H1 (cell line): ENCODE data around the gene PAX5. TPM values are rescaled to one million over a fixed set of nuclear protein-coding genes. Genes with fewer than 3 reads are reported as not detected.

ENCODE experiments used
- CTCF ChIA-PET: fragments of 300-600 bp; sonication (Branson Sonifier 250); formaldehyde crosslinking; loops from one replicate; lab custom pipeline; 2021; ENCODE audit not compliant: partially characterized antibody; lab: Charles Lee
- POLR2A ChIA-PET: fragments of 300-600 bp; sonication (Branson Sonifier 250); formaldehyde crosslinking; loops from one replicate; lab custom pipeline; 2021; ENCODE audit warnings: inconsistent platforms; ENCODE audit not compliant: partially characterized antibody; lab: Charles Lee
- DNase-seq, 2 experiments: peaks; one replicate each; pipeline versions ENCODE4 v3.0.0 to v3.0.0-alpha.2; 2010 to 2022; ENCODE audit warnings: low spot score in 2 of 2, low read depth in 1 of 2, mixed read lengths in 1 of 2
- FAIRE-seq: peaks from 2 replicates; lab custom pipeline; 2011; peaks lifted over from hg19 to GRCh38; lab: Jason Lieb, UNC
- H2AFZ ChIP-seq: 2 replicates; pipeline ENCODE4 v1.8.1; 2012; ENCODE audit warnings: low read length, inconsistent platforms
- H2AK5ac ChIP-seq: 2 replicates; pipeline ENCODE4 v1.6.1; 2013; ENCODE audit warnings: low read depth, low read length
- H2BK120ac ChIP-seq: replicated peaks from 2 replicates; pipeline ENCODE3; 2013; ENCODE audit warnings: low read depth, low read length, inconsistent platforms
- H2BK12ac ChIP-seq: 2 replicates; pipeline ENCODE4 v1.6.1; 2013; ENCODE audit warnings: low read depth, low read length
- H2BK15ac ChIP-seq: 2 replicates; pipeline ENCODE4 v1.6.1; 2013; ENCODE audit warnings: low read length
- H2BK20ac ChIP-seq: 2 replicates; pipeline ENCODE4 v1.6.1; 2013; ENCODE audit warnings: low read length
- H2BK5ac ChIP-seq: 2 replicates; pipeline ENCODE4 v1.6.1; 2013; ENCODE audit warnings: low read depth, low read length
- H3K14ac ChIP-seq: 2 replicates; pipeline ENCODE4 v1.6.1; 2013; ENCODE audit warnings: inconsistent platforms; ENCODE audit not compliant: insufficient read length
- H3K18ac ChIP-seq: 2 replicates; pipeline ENCODE4 v1.6.1; 2013; ENCODE audit warnings: low read length; ENCODE audit errors: extremely low read depth
- H3K23ac ChIP-seq: 2 replicates; pipeline ENCODE4 v1.6.1; 2013; ENCODE audit warnings: inconsistent platforms; ENCODE audit not compliant: insufficient read length
- H3K23me2 ChIP-seq: 2 replicates; pipeline ENCODE4 v1.6.1; 2013; ENCODE audit warnings: low read depth, low read length
- H3K27ac ChIP-seq: 2 replicates; pipeline ENCODE4 v1.6.1; 2011; ENCODE audit warnings: low read depth, low read length, inconsistent platforms
- H3K27me3 ChIP-seq, 4 experiments: replicated peaks in 1 of 4; 1 replicate in 1 of 4; 2 replicates in 3 of 4; pipeline versions ENCODE4 v1.6.1 to v1.8.1; 2011 to 2013; ENCODE audit warnings: low read length in 3 of 4, mild to moderate bottlenecking in 3 of 4, inconsistent platforms in 2 of 4, mixed read lengths in 2 of 4, moderate library complexity in 1 of 4; ENCODE audit not compliant: control insufficient read depth in 3 of 4, insufficient read depth in 3 of 4; ENCODE audit errors: extremely low read depth in 1 of 4
- H3K36me3 ChIP-seq, 4 experiments: 2 replicates each; pipeline versions ENCODE4 v1.6.1 to v1.8.1; 2011 to 2013; ENCODE audit warnings: mild to moderate bottlenecking in 4 of 4, low read length in 3 of 4, moderate library complexity in 2 of 4, control low read depth in 1 of 4, inconsistent platforms in 1 of 4; ENCODE audit not compliant: insufficient read depth in 4 of 4, control insufficient read depth in 2 of 4
- H3K4ac ChIP-seq: replicated peaks from 2 replicates; pipeline ENCODE3; 2013; ENCODE audit warnings: low read length, low read depth, mixed read lengths, inconsistent platforms; ENCODE audit not compliant: insufficient read length
- H3K4me1 ChIP-seq, 4 experiments: replicated peaks in 1 of 4; 1 replicate in 1 of 4; 2 replicates in 3 of 4; pipeline versions ENCODE4 v1.6.1 to v1.8.1; 2011 to 2013; ENCODE audit warnings: low read length in 3 of 4, inconsistent platforms in 2 of 4, mixed read lengths in 1 of 4; ENCODE audit not compliant: insufficient read depth in 4 of 4, control insufficient read depth in 3 of 4
- H3K4me2 ChIP-seq, 2 experiments: 2 replicates each; pipeline versions ENCODE4 v1.6.1 to v1.8.1; 2011 to 2013; ENCODE audit warnings: low read depth in 2 of 2, low read length in 2 of 2, control low read depth in 1 of 2, inconsistent platforms in 1 of 2, mild to moderate bottlenecking in 1 of 2; ENCODE audit not compliant: insufficient read depth in 1 of 2
- H3K4me3 ChIP-seq, 4 experiments: fragments of 200-600, 300-600 bp in 1 of 4; sonication (generic), shearing (Covaris generic), sonication (Bioruptor Twin) in 1 of 4; 2 replicates each; pipeline versions ENCODE4 v1.5.1 to v1.8.1; 2011 to 2016; ENCODE audit warnings: low read length in 4 of 4, low read depth in 3 of 4, control low read depth in 2 of 4, inconsistent platforms in 2 of 4, mild to moderate bottlenecking in 2 of 4, mixed read lengths in 1 of 4, moderate library complexity in 1 of 4; ENCODE audit not compliant: insufficient read depth in 2 of 4; ENCODE audit errors: extremely low read depth in 1 of 4
- H3K56ac ChIP-seq: replicated peaks from 2 replicates; pipeline ENCODE3; 2013; ENCODE audit warnings: low read depth, mild to moderate bottlenecking, mixed read lengths, low read length, inconsistent platforms; ENCODE audit not compliant: insufficient read length
- H3K79me1 ChIP-seq: 2 replicates; pipeline ENCODE4 v1.6.1; 2013; ENCODE audit warnings: low read depth, low read length, control low read depth
- H3K79me2 ChIP-seq, 2 experiments: 2 replicates each; pipeline versions ENCODE4 v1.6.1 to v1.8.1; 2012 to 2013; ENCODE audit warnings: low read length in 2 of 2, mild to moderate bottlenecking in 2 of 2, inconsistent platforms in 1 of 2; ENCODE audit not compliant: insufficient read depth in 2 of 2, control insufficient read depth in 1 of 2
- H3K9ac ChIP-seq, 4 experiments: replicated peaks in 1 of 4; 1 replicate in 1 of 4; 2 replicates in 3 of 4; pipeline versions ENCODE4 v1.6.1 to v1.8.1; 2011 to 2013; ENCODE audit warnings: low read depth in 3 of 4, low read length in 3 of 4, control low read depth in 2 of 4, mild to moderate bottlenecking in 2 of 4, moderate library complexity in 2 of 4, inconsistent platforms in 1 of 4; ENCODE audit errors: extremely low read depth in 1 of 4
- H3K9me3 ChIP-seq, 2 experiments: 2 replicates each; pipeline versions ENCODE4 v1.6.1 to v1.8.1; 2012 to 2013; ENCODE audit warnings: mild to moderate bottlenecking in 2 of 2, moderate library complexity in 2 of 2, control low read depth in 1 of 2, inconsistent platforms in 1 of 2, low read depth in 1 of 2, low read length in 1 of 2, mixed read lengths in 1 of 2; ENCODE audit not compliant: insufficient read depth in 2 of 2
- H4K20me1 ChIP-seq, 2 experiments: replicated peaks in 1 of 2; 2 replicates each; pipeline versions ENCODE3 to v1.8.1; 2011 to 2013; ENCODE audit warnings: inconsistent platforms in 2 of 2, low read length in 2 of 2, mild to moderate bottlenecking in 1 of 2; ENCODE audit not compliant: insufficient read depth in 2 of 2, control insufficient read depth in 1 of 2
- H4K5ac ChIP-seq: 2 replicates; pipeline ENCODE4 v1.6.1; 2013; ENCODE audit warnings: low read length, low read depth, mixed read lengths, inconsistent platforms; ENCODE audit not compliant: insufficient read length
- H4K8ac ChIP-seq: 2 replicates; pipeline ENCODE4 v1.8.0; 2013; ENCODE audit warnings: mild to moderate bottlenecking, moderate library complexity, low read length, inconsistent platforms; ENCODE audit not compliant: insufficient read depth; ENCODE audit errors: extremely low read depth
- H4K91ac ChIP-seq: replicated peaks from 2 replicates; pipeline ENCODE3; 2013; ENCODE audit warnings: low read length, mixed read lengths, inconsistent platforms; ENCODE audit not compliant: insufficient read length
- ASH2L ChIP-seq: fragments of 200-600, 300-600 bp; sonication (generic); IDR thresholded peaks from one replicate; pipeline ENCODE4 v1.7.1; 2017; ENCODE audit warnings: low read length
- KDM4A ChIP-seq: IDR thresholded peaks from one replicate; pipeline ENCODE4 v1.7.1; 2012; ENCODE audit warnings: low read depth, mild to moderate bottlenecking, moderate library complexity, low read length, inconsistent platforms; ENCODE audit not compliant: severe bottlenecking
- RAD21 ChIP-seq, 2 experiments: IDR thresholded peaks in 1 of 2; conservative IDR thresholded peaks in 1 of 2; 2 replicates each; pipeline ENCODE4 v1.6.1; 2011; ENCODE audit warnings: low read depth in 2 of 2, low read length in 2 of 2, improper control_type of control experiment in 1 of 2, inconsistent platforms in 1 of 2, mild to moderate bottlenecking in 1 of 2, moderate library complexity in 1 of 2
- RNF2 ChIP-seq: fragments of 200-900, 300-1000 bp; sonication (generic); IDR thresholded peaks from 2 replicates; pipeline ENCODE4 v1.7.1; 2016; ENCODE audit warnings: borderline replicate concordance, low read depth, mild to moderate bottlenecking, antibody characterized with exemption, low read length; ENCODE audit not compliant: poor library complexity, severe bottlenecking; ENCODE audit errors: missing control alignments
- TCF12 ChIP-seq: IDR thresholded peaks from 2 replicates; pipeline ENCODE4 v1.6.1; 2011; ENCODE audit warnings: low read depth, mild to moderate bottlenecking, low read length
- WGBS, 2 experiments: shearing (Covaris generic) in 1 of 2; methylation state at CpG; one replicate each; pipeline versions ENCODE4 v1.1.6 to v1.1.7; 2013 to 2015; ENCODE audit warnings: low lambda C conversion rate in 2 of 2, mixed read lengths in 2 of 2, inconsistent platforms in 1 of 2, low coverage in 1 of 2, missing lambda C conversion rate in 1 of 2; ENCODE audit not compliant: insufficient replicate concordance in 2 of 2, insufficient coverage in 1 of 2, insufficient read length in 1 of 2; ENCODE audit errors: extremely low coverage in 1 of 2, missing lambda C conversion rate in 1 of 2; 5-methylcytosine and 5-hydroxymethylcytosine counted together
- polyA plus RNA-seq, 7 experiments: library from polyadenylated mRNA; depleted of rRNA in 3 of 7; stranded (reverse) in 5 of 7; unstranded in 2 of 7; fragments of >200 nt in 5 of 7; fragments of 200-250 nt in 2 of 7; gene quantifications; 1 replicate in 5 of 7; 2 replicates in 1 of 7; 4 replicates in 1 of 7; pipeline versions ENCODE4 v1.2.1 to v1.2.3, GENCODE V29; 2011 to 2013; ENCODE audit warnings: missing spikeins in 2 of 7, mixed read lengths in 2 of 7
- total RNA-seq: library from RNA; stranded (reverse); fragmentation: NEBNext Ultra II Directional; extraction: Animal tissue kit (Norgen Biotek cat#: 25700); gene quantifications from 2 replicates; pipeline ENCODE4 v1.2.1, GENCODE V29; 2021
- TF ChIP-seq, protein P1 (sequence below): IDR thresholded peaks from 2 replicates; pipeline ENCODE4 v1.6.1; 2012; ENCODE audit warnings: inconsistent platforms
- TF ChIP-seq, protein P2 (sequence below), 3 experiments: IDR thresholded peaks; 1 replicate in 2 of 3; 2 replicates in 1 of 3; pipeline versions ENCODE4 v1.5.1 to v1.6.1; 2011; ENCODE audit warnings: low read length in 3 of 3, mild to moderate bottlenecking in 3 of 3, inconsistent platforms in 2 of 3, low read depth in 1 of 3, moderate library complexity in 1 of 3; ENCODE audit not compliant: insufficient read depth in 1 of 3; ENCODE audit errors: control extremely low read depth in 1 of 3

The PAX5 gene
- total and polyA plus RNA-seq, 2 of the 8 experiments (the other 6 are each of a cell fraction or from before 2014, with no cell fraction given), result 0.29 to 0.43 TPM

DNA sequence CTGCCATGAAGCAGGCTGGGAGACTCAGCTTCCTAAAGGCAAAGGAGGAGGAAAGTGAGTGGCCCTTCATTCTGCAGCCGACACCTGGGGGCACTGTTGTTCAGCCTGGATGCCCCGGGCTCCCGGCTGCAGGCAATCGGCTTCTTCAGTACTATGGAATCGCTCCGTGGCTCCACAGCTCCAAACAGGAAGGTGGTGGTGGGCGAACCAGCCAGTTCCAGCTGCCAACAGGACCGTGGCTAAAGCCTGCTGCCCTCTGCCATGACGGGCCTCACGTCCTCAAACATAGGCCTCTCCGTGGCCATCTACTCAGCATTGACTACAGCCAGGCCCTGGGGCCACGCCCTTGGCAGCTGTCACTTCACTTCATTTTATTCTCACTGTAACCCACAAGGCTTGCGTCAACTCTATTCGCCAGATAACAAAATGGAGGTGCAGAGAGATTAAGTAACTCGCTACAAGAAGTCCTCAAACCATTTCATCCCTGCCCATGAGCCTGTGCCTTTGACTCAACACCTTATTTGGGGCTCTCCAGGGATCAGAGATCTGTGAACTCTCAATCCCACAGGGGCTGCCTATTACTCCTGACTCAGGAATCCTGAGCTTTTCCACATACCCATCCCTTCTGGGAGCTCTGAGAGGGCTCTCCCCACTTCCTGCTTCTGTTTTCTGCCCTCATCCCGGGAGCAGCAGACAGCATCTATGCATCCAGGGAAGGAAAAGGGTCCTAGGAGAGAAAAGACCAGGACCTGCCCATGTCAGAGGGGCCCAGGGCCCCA lies 38.0 kb downstream of the PAX5 start:
- H3K4me2 ChIP-seq, result peak overlapping the region; percentile 0 to 58; a peak in 3 of 4 replicates
- H4K8ac ChIP-seq, result no peak overlapping the region
- H2BK15ac ChIP-seq, result peak overlapping the region; percentile 72
- no peaks in the 10 kb centered on the region for H3K79me2 ChIP-seq
- H3K9me3 ChIP-seq, result no peaks in the 10 kb centered on the region
- H3K9ac ChIP-seq, result no peak overlapping the region
- FAIRE-seq (no peak), DNase-seq (peak; percentile 68 to 91)
- H4K91ac ChIP-seq, result no peak overlapping the region
- H3K79me1 ChIP-seq, result no peaks in the 10 kb centered on the region
- H3K27me3 ChIP-seq, result peaks cover 0 to 20% (median 19%) of the 10 kb centered on the region in 4 experiments; a peak in 6 of 7 replicates
- H4K5ac ChIP-seq, result no peak overlapping the region
- H3K14ac ChIP-seq, result no peak overlapping the region
- peaks cover 0 to 10% (median 3%) of the 10 kb centered on the region in 4 experiments; a peak in 4 of 7 replicates for H3K4me1 ChIP-seq
- H4K20me1 ChIP-seq, result no peaks in the 10 kb centered on the region
- H2BK12ac ChIP-seq, result peak overlapping the region; percentile 27; the same call in 1 of the 2 replicates
- no peak overlapping the region for H2BK5ac ChIP-seq
- no peak overlapping the region for H3K27ac ChIP-seq
- H3K23me2 ChIP-seq, result no peaks in the 10 kb centered on the region
- CTCF ChIA-PET, result interaction anchor here (0.6 to 22.2 kb wide), 60 partner anchors 14 to 531 kb away, joined by 3 to 657 read pairs (median 4); partner anchors contain the start of genes PAX5 and ZCCHC7
- no peak overlapping the region for H3K56ac ChIP-seq
- no peak overlapping the region for H2BK120ac ChIP-seq
- POLR2A ChIA-PET, result interaction anchor here (1.0 kb wide), 3 partner anchors 8 to 416 kb away, joined by 3 read pairs; no protein-coding TSS in a partner anchor
- H3K23ac ChIP-seq, result no peak overlapping the region
- WGBS, 2 experiments, result 25% methylated on average over 16 of the region's 16 CpGs; no CpG with 5 or more reads in 1 of the 2 experiments
- H2BK20ac ChIP-seq, result no peak overlapping the region
- no peaks in the 10 kb centered on the region for H3K36me3 ChIP-seq
- H2AK5ac ChIP-seq, result no peak overlapping the region
- H3K18ac ChIP-seq, result no peak overlapping the region
- H2AFZ ChIP-seq, result peak overlapping the region; percentile 72; the same call in 1 of the 2 replicates
- no peak overlapping the region for H3K4ac ChIP-seq
- H3K4me3 ChIP-seq, result peak overlapping the region in 1 of 4 experiments; percentile 37; a peak in 3 of 8 replicates
- TF ChIP-seq ASH2L, result peak; percentile 29
- TF ChIP-seq TCF12, result 0 out of 2 replicates have a peak, but pooled peaks have one; percentile 47
- TF ChIP-seq, protein P1, sequence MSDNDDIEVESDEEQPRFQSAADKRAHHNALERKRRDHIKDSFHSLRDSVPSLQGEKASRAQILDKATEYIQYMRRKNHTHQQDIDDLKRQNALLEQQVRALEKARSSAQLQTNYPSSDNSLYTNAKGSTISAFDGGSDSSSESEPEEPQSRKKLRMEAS, result no peak; the same call in 1 of the 2 replicates
- TF ChIP-seq, protein P2, sequence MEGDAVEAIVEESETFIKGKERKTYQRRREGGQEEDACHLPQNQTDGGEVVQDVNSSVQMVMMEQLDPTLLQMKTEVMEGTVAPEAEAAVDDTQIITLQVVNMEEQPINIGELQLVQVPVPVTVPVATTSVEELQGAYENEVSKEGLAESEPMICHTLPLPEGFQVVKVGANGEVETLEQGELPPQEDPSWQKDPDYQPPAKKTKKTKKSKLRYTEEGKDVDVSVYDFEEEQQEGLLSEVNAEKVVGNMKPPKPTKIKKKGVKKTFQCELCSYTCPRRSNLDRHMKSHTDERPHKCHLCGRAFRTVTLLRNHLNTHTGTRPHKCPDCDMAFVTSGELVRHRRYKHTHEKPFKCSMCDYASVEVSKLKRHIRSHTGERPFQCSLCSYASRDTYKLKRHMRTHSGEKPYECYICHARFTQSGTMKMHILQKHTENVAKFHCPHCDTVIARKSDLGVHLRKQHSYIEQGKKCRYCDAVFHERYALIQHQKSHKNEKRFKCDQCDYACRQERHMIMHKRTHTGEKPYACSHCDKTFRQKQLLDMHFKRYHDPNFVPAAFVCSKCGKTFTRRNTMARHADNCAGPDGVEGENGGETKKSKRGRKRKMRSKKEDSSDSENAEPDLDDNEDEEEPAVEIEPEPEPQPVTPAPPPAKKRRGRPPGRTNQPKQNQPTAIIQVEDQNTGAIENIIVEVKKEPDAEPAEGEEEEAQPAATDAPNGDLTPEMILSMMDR (IDR thresholded peaks at IDR 0.05; ENCODE audit: control extremely low read depth in 1 of 3, insufficient read depth in 1 of 3, low read depth in 1 of 3, low read length in 3 of 3), result peak; percentile 88 to 93 (median 92)
- TF ChIP-seq KDM4A, result no peak
- peak; percentile 94 to 96 for TF ChIP-seq RAD21 (IDR thresholded peaks at IDR 0.05 in 1 of 2, conservative IDR thresholded peaks at IDR 0.05 in 1 of 2; ENCODE audit: low read depth in 2 of 2, low read length in 2 of 2)
- TF ChIP-seq RNF2, result no peak
